IMR-90 (cell line): ENCODE results near the gene GATA2. TPM values are rescaled to one million over a fixed set of nuclear protein-coding genes. Genes with fewer than 3 reads are reported as not detected.

Source experiments
- ATAC-seq: fragments of 200-7000 bp; cut with Tn5 transposase; 2 replicates; pipeline ENCODE4 v1.9.1; 2020; ENCODE audit warnings: low read depth, mild to moderate bottlenecking, moderate library complexity
- BruUV-seq: library from RNA; stranded (reverse); fragments of 400-500 nt; replicated peaks from 2 replicates; lab custom pipeline; 2021; lab: Mats Ljungman, UMichigan
- CTCF ChIA-PET: fragments of 300-600 bp; formaldehyde crosslinking; extraction: SDS; loops from one replicate; lab custom pipeline; 2021; ENCODE audit warnings: antibody characterized with exemption; lab: Yijun Ruan, JAX
- POLR2A ChIA-PET: fragments of 300-600 bp; sonication (Branson Sonifier 250); formaldehyde crosslinking; loops from one replicate; lab custom pipeline; 2022; ENCODE audit warnings: antibody characterized with exemption; ENCODE audit not compliant: unreplicated experiment; lab: Charles Lee
- DNase-seq: peaks from one replicate; pipeline ENCODE4 v3.0.0; 2013
- H2AFZ ChIP-seq: replicated peaks from 2 replicates; pipeline ENCODE3; 2013; ENCODE audit warnings: low read length, mild to moderate bottlenecking; ENCODE audit not compliant: poor library complexity
- H2AK5ac ChIP-seq: 2 replicates; pipeline ENCODE4 v1.6.1; 2013; ENCODE audit warnings: low read depth, low read length, inconsistent platforms
- H2AK9ac ChIP-seq: replicated peaks from 2 replicates; pipeline ENCODE3; 2013; ENCODE audit warnings: mild to moderate bottlenecking, low read depth, low read length, moderate library complexity; ENCODE audit not compliant: poor library complexity
- H2BK120ac ChIP-seq: 2 replicates; pipeline ENCODE4 v1.6.1; 2013; ENCODE audit warnings: low read depth, low read length, inconsistent platforms
- H2BK15ac ChIP-seq: 3 replicates; pipeline ENCODE4 v1.6.1; 2013; ENCODE audit warnings: low read depth, low read length, inconsistent platforms
- H2BK20ac ChIP-seq: 2 replicates; pipeline ENCODE4 v1.6.1; 2013; ENCODE audit warnings: low read depth, mild to moderate bottlenecking, inconsistent platforms, low read length, moderate library complexity
- H2BK5ac ChIP-seq: 2 replicates; pipeline ENCODE4 v1.6.1; 2013; ENCODE audit warnings: mild to moderate bottlenecking, low read depth, low read length, inconsistent platforms; ENCODE audit not compliant: poor library complexity, severe bottlenecking
- H3K14ac ChIP-seq: replicated peaks from 2 replicates; pipeline ENCODE4 v1.6.1; 2013; ENCODE audit warnings: low read depth, low read length, inconsistent platforms
- H3K18ac ChIP-seq: 2 replicates; pipeline ENCODE4 v1.6.1; 2013; ENCODE audit warnings: low read depth, low read length, control low read depth
- H3K23ac ChIP-seq: 2 replicates; pipeline ENCODE4 v1.6.1; 2013; ENCODE audit warnings: low read depth, low read length, inconsistent platforms
- H3K27ac ChIP-seq: 2 replicates; pipeline ENCODE4 v1.5.1; 2013; ENCODE audit warnings: mild to moderate bottlenecking, control low read depth, low read length; ENCODE audit not compliant: insufficient read depth
- H3K27me3 ChIP-seq: 2 replicates; pipeline ENCODE4 v1.6.1; 2013; ENCODE audit warnings: low read length; ENCODE audit not compliant: control insufficient read depth, insufficient read depth
- H3K36me3 ChIP-seq: 2 replicates; pipeline ENCODE4 v1.6.1; 2013; ENCODE audit warnings: low read length, mixed read lengths; ENCODE audit not compliant: control insufficient read depth, insufficient read depth
- H3K4ac ChIP-seq: 2 replicates; pipeline ENCODE4 v1.6.1; 2013; ENCODE audit warnings: low read depth, low read length, inconsistent platforms
- H3K4me1 ChIP-seq: 2 replicates; pipeline ENCODE4 v1.6.1; 2013; ENCODE audit warnings: low read length, mixed read lengths; ENCODE audit not compliant: control insufficient read depth, insufficient read depth
- H3K4me2 ChIP-seq: 2 replicates; pipeline ENCODE4 v1.6.1; 2013; ENCODE audit warnings: low read depth, mild to moderate bottlenecking, control low read depth, low read length, moderate library complexity
- H3K4me3 ChIP-seq: 2 replicates; pipeline ENCODE4 v1.5.1; 2013; ENCODE audit warnings: low read depth, mild to moderate bottlenecking, control low read depth, low read length, moderate library complexity; ENCODE audit not compliant: insufficient read depth
- H3K56ac ChIP-seq: 2 replicates; pipeline ENCODE4 v1.6.1; 2013; ENCODE audit warnings: low read length, inconsistent platforms; ENCODE audit not compliant: insufficient read depth; ENCODE audit errors: extremely low read depth
- H3K79me1 ChIP-seq, 2 experiments: 2 replicates each; pipeline ENCODE4 v1.6.1; 2013; ENCODE audit warnings: low read length in 2 of 2, inconsistent platforms in 1 of 2, low read depth in 1 of 2
- H3K9ac ChIP-seq: 2 replicates; pipeline ENCODE4 v1.6.1; 2013; ENCODE audit warnings: low read depth, low read length, control low read depth
- H3K9me1 ChIP-seq: 2 replicates; pipeline ENCODE4 v1.6.1; 2013; ENCODE audit warnings: low read length, inconsistent platforms; ENCODE audit not compliant: insufficient read depth
- H3K9me3 ChIP-seq: 2 replicates; pipeline ENCODE4 v1.6.1; 2013; ENCODE audit warnings: low read length; ENCODE audit not compliant: control insufficient read depth, insufficient read depth
- H4K20me1 ChIP-seq: 2 replicates; pipeline ENCODE4 v1.6.1; 2013; ENCODE audit warnings: low read length, inconsistent platforms; ENCODE audit not compliant: insufficient read depth
- H4K5ac ChIP-seq: 2 replicates; pipeline ENCODE4 v1.6.1; 2013; ENCODE audit warnings: mild to moderate bottlenecking, low read depth, low read length, control low read depth
- H4K8ac ChIP-seq, 2 experiments: 2 replicates each; pipeline ENCODE4 v1.6.1; 2013; ENCODE audit warnings: low read depth in 2 of 2, low read length in 2 of 2, control low read depth in 1 of 2, inconsistent platforms in 1 of 2
- H4K91ac ChIP-seq: 2 replicates; pipeline ENCODE4 v1.6.1; 2013; ENCODE audit warnings: low read depth, low read length, inconsistent platforms; ENCODE audit not compliant: insufficient read depth
- CHD1 ChIP-seq: IDR thresholded peaks from 2 replicates; pipeline ENCODE4 v1.6.1; 2012; ENCODE audit warnings: low read depth, low read length, improper control_type of control experiment
- MXI1 ChIP-seq: IDR thresholded peaks from 2 replicates; pipeline ENCODE4 v1.6.1; 2012; ENCODE audit warnings: low read depth, mild to moderate bottlenecking, low read length, moderate library complexity, borderline replicate concordance
- POLR2A ChIP-seq: IDR thresholded peaks from 2 replicates; pipeline ENCODE4 v1.6.1; 2012; ENCODE audit warnings: mild to moderate bottlenecking, low read depth, low read length
- RAD21 ChIP-seq: IDR thresholded peaks from 2 replicates; pipeline ENCODE4 v1.6.1; 2012; ENCODE audit warnings: low read length, improper control_type of control experiment
- WGBS, 2 experiments: methylation state at CpG; one replicate each; pipeline versions ENCODE4 v1.1.5 to v1.1.7; 2013; ENCODE audit warnings: missing lambda C conversion rate in 2 of 2; ENCODE audit not compliant: insufficient read length in 1 of 2; ENCODE audit errors: extremely low coverage in 2 of 2; 5-methylcytosine and 5-hydroxymethylcytosine counted together
- dilution Hi-C: fragments of 300-500 bp; cut with HindIII; formaldehyde crosslinking; loops from one replicate; pipeline ENCODE4 v1.14.3; 2018; ENCODE audit warnings: low sequenced_read_pairs; ENCODE audit not compliant: unreplicated experiment
- in situ Hi-C: fragments of 300-500 bp; cut with MboI; formaldehyde crosslinking; loops from 3 replicates; pipeline ENCODE4 v1.14.3; 2019; ENCODE audit warnings: low sequenced_read_pairs, inconsistent platforms, mixed read lengths
- intact Hi-C: fragments of 100-400 bp; cut with micrococcal nuclease; formaldehyde crosslinking; loops from 2 replicates; pipeline ENCODE4 v1.10.0; 2022
- polyA plus RNA-seq, 3 experiments: library from polyadenylated mRNA; depleted of rRNA; stranded (reverse); fragments of >200 nt; gene quantifications; 2 replicates each; pipeline ENCODE4 v1.2.3, GENCODE V29; 2012; ENCODE audit warnings: low replicate concordance in 1 of 3
- total RNA-seq: library from RNA; depleted of rRNA; stranded (reverse); fragments of >200 nt; gene quantifications from 2 replicates; pipeline ENCODE4 v1.2.3, GENCODE V29; 2012

GATA2 gene
- total and polyA plus RNA-seq, 2 of the 4 experiments (the other 2 are of a cell fraction) = 2.2 to 13.5 TPM

DNA sequence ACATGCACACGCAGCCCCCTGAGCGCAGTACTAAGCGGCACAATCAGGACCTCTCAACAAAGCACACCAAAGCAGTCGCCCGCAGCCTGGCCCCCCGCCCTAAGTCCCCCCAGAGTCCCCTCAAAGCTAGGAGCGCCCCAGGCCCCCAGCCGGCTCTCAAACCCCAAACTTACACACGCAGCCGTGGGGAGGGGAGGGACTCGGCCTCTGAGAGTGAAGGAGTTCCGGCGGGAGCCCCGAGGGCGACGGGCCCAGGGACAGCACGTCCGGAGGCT is 5.5 kb downstream of the GATA2 start:
- ChIA-PET CTCF (interaction anchor here (0.6 kb wide), 1 partner anchor 165 kb away, joined by 3 read pairs; no protein-coding TSS in a partner anchor), POLR2A (no interaction called here)
- peak overlapping the region; percentile 96 for H3K4me2 ChIP-seq
- H2BK120ac ChIP-seq = peak overlapping the region; percentile 54; the same call in 1 of the 2 replicates
- peak overlapping the region; percentile 93 for H2AFZ ChIP-seq
- H2AK5ac ChIP-seq = peak overlapping the region; percentile 50
- dilution Hi-C loops (no loop called here), in situ Hi-C loops (loop anchor here (5.0 to 10.0 kb wide), 2 partner anchors 315 to 393 kb away; no protein-coding TSS in a partner anchor), intact Hi-C loops (no loop called here)
- WGBS, 2 experiments = no CpG with 5 or more reads among the region's 18 CpGs
- H3K79me1 ChIP-seq = peaks cover 5 to 35% of the 10 kb centered on the region in 2 experiments; a peak in 3 of 4 replicates
- H3K23ac ChIP-seq = peak overlapping the region; percentile 89
- H3K9me3 ChIP-seq = no peaks in the 10 kb centered on the region
- H3K14ac ChIP-seq = peak overlapping the region; percentile 54; the same call in 1 of the 2 replicates
- peaks cover 24% of the 10 kb centered on the region for H3K4me1 ChIP-seq
- H4K20me1 ChIP-seq = peaks cover 5% of the 10 kb centered on the region; the same call in 1 of the 2 replicates
- no peaks in the 10 kb centered on the region for H3K9me1 ChIP-seq
- peak overlapping the region; percentile 69 for H3K27ac ChIP-seq
- H3K27me3 ChIP-seq = peaks cover 27% of the 10 kb centered on the region; the same call in 1 of the 2 replicates
- H3K36me3 ChIP-seq = peaks cover 6% of the 10 kb centered on the region
- peak overlapping the region in 1 of 2 experiments; percentile 58; a peak in 2 of 4 replicates for H4K8ac ChIP-seq
- H4K5ac ChIP-seq = no peak overlapping the region
- ATAC-seq (no peak), DNase-seq (no peak)
- H2BK20ac ChIP-seq = no peak overlapping the region
- peak overlapping the region; percentile 89 for H3K4me3 ChIP-seq
- H3K18ac ChIP-seq = peak overlapping the region; percentile 12; the same call in 1 of the 2 replicates
- TF ChIP-seq RAD21 (no peak), CHD1 (no peak), MXI1 (no peak; the same call in 1 of the 2 replicates), POLR2A (no peak)
- H3K4ac ChIP-seq = peak overlapping the region; percentile 67
- peak overlapping the region; percentile 40 for H2BK5ac ChIP-seq
- BruUV-seq = no TSS peak
- H3K56ac ChIP-seq = no peak overlapping the region; the same call in 1 of the 2 replicates
- no peak overlapping the region for H2BK15ac ChIP-seq
- H4K91ac ChIP-seq = no peak overlapping the region
- H2AK9ac ChIP-seq = peak overlapping the region; percentile 92
- peak overlapping the region; percentile 76 for H3K9ac ChIP-seq
